Thymus (tissue), 11 donors: ENCODE results near the gene FAM170B. TPM values are rescaled to one million over a fixed set of nuclear protein-coding genes. Genes with fewer than 3 reads are reported as not detected.
A peak's percentile ranks its signal among the peaks of the same experiment; 100 is the strongest.

ENCODE experiments used
- DNase-seq, 9 donors: peaks; one replicate each; pipeline ENCODE4 v3.0.0-alpha.2; 2013; ENCODE audit warnings: low spot score in 9 of 9, low read depth in 6 of 9, missing footprints in 1 of 9
- H3K27ac ChIP-seq, 2 donors: one replicate each; pipeline ENCODE4 v1.5.1; 2013; ENCODE audit warnings: control low read depth in 1 of 2, low read depth in 1 of 2, low read length in 1 of 2, mild to moderate bottlenecking in 1 of 2, moderate library complexity in 1 of 2
- H3K27me3 ChIP-seq, 2 donors: one replicate each; pipeline ENCODE4 v1.5.1; 2013; ENCODE audit warnings: low read length in 1 of 2; ENCODE audit not compliant: control insufficient read depth in 2 of 2, insufficient read depth in 1 of 2
- H3K36me3 ChIP-seq, 2 donors: one replicate each; pipeline ENCODE4 v1.5.1; 2013; ENCODE audit warnings: low read length in 1 of 2, mild to moderate bottlenecking in 1 of 2, moderate library complexity in 1 of 2; ENCODE audit not compliant: control insufficient read depth in 2 of 2, insufficient read depth in 2 of 2
- H3K4me1 ChIP-seq, 2 donors: one replicate each; pipeline ENCODE4 v1.5.1; 2013; ENCODE audit warnings: low read length in 2 of 2; ENCODE audit not compliant: control insufficient read depth in 2 of 2, insufficient read depth in 2 of 2
- H3K4me3 ChIP-seq, 2 donors: one replicate each; pipeline ENCODE4 v1.5.1; 2013; ENCODE audit warnings: low read length in 2 of 2, control low read depth in 1 of 2, mild to moderate bottlenecking in 1 of 2
- H3K9me3 ChIP-seq, 2 donors: one replicate each; pipeline ENCODE4 v1.5.1; 2013; ENCODE audit warnings: low read length in 1 of 2, mild to moderate bottlenecking in 1 of 2; ENCODE audit not compliant: control insufficient read depth in 2 of 2, insufficient read depth in 1 of 2
- WGBS: extraction: QIAGEN DNeasy Blood & Tissue Kit; methylation state at CpG from one replicate; pipeline ENCODE4 v1.1.7; 2013; 5-methylcytosine and 5-hydroxymethylcytosine counted together
- polyA plus RNA-seq: library from polyadenylated mRNA; stranded (reverse); fragments of 200-250 nt; gene quantifications from one replicate; pipeline ENCODE4 v1.2.3, GENCODE V29; 2013
- total RNA-seq: library from RNA; stranded (reverse); fragments of 120-200 nt; gene quantifications from one replicate; pipeline ENCODE4 v1.2.4, GENCODE V29; 2013
- donor health status: healthy.

Gene FAM170B
- total and polyA plus RNA-seq, 2 donors = 0.02 TPM; not detected in 1

- no peak for DNase-seq
- Histone ChIP-seq H3K36me3 (no peaks in the 10 kb centered on the region), H3K4me3 (no peak overlapping the region), H3K27me3 (no peaks in the 10 kb centered on the region), H3K9me3 (no peaks in the 10 kb centered on the region), H3K4me1 (peaks cover 0 to 18% of the 10 kb centered on the region in 2 donors), H3K27ac (no peak overlapping the region)
- 88% methylated on average over 3 of the region's 3 CpGs for WGBS
Observed at GRCh38 chr10:49157229-49157628, 23.4 kb upstream of the FAM170B start.

GRCh38 chr10:49154641-49155040, 20.8 kb upstream of the FAM170B start:
- Histone ChIP-seq H3K27me3 (no peaks in the 10 kb centered on the region), H3K4me1 (peaks cover 0 to 18% of the 10 kb centered on the region in 2 donors), H3K9me3 (no peaks in the 10 kb centered on the region), H3K36me3 (no peaks in the 10 kb centered on the region), H3K27ac (no peak overlapping the region), H3K4me3 (no peak overlapping the region)
- no peak for DNase-seq
- WGBS = 97% methylated on average over 6 of the region's 6 CpGs

GRCh38 chr10:49153971-49154370, 20.1 kb upstream of the FAM170B start:
- Histone ChIP-seq H3K27ac (no peak overlapping the region), H3K27me3 (no peaks in the 10 kb centered on the region), H3K4me3 (no peak overlapping the region), H3K36me3 (no peaks in the 10 kb centered on the region), H3K4me1 (peaks cover 0 to 18% of the 10 kb centered on the region in 2 donors), H3K9me3 (no peaks in the 10 kb centered on the region)
- 88% methylated on average over 1 of the region's 1 CpG for WGBS
- DNase-seq = no peak

GRCh38 chr10:49153115-49153514, 19.3 kb upstream of the FAM170B start:
- Histone ChIP-seq H3K27me3 (no peaks in the 10 kb centered on the region), H3K27ac (no peak overlapping the region), H3K4me1 (peaks cover 0 to 18% of the 10 kb centered on the region in 2 donors), H3K4me3 (no peak overlapping the region), H3K36me3 (no peaks in the 10 kb centered on the region), H3K9me3 (peaks cover 0 to 2% of the 10 kb centered on the region in 2 donors)
- 90% methylated on average over 4 of the region's 4 CpGs for WGBS
- no peak for DNase-seq

GRCh38 chr10:49152663-49153062, 18.8 kb upstream of the FAM170B start:
- WGBS = 89% methylated on average over 4 of the region's 4 CpGs

GRCh38 chr10:49152037-49152436, 18.2 kb upstream of the FAM170B start:
- WGBS = 97% methylated on average over 4 of the region's 4 CpGs
- DNase-seq = no peak

More at GRCh38 chr10:49152663-49153062, 18.8 kb upstream of the FAM170B start:
- DNase-seq = no peak
- peaks cover 0 to 18% of the 10 kb centered on the region in 2 donors for H3K4me1 ChIP-seq
- no peak overlapping the region for H3K27ac ChIP-seq
- H3K9me3 ChIP-seq = peaks cover 0 to 6% of the 10 kb centered on the region in 2 donors
- H3K4me3 ChIP-seq = no peak overlapping the region
- H3K27me3 ChIP-seq = no peaks in the 10 kb centered on the region
- H3K36me3 ChIP-seq = no peaks in the 10 kb centered on the region

GRCh38 chr10:49151481-49151880, 17.7 kb upstream of the FAM170B start:
- Histone ChIP-seq H3K4me3 (no peak overlapping the region), H3K9me3 (peaks cover 0 to 6% of the 10 kb centered on the region in 2 donors), H3K4me1 (peaks cover 0 to 10% of the 10 kb centered on the region in 2 donors), H3K36me3 (no peaks in the 10 kb centered on the region), H3K27me3 (no peaks in the 10 kb centered on the region), H3K27ac (no peak overlapping the region)
- DNase-seq = no peak
- 93% methylated on average over 1 of the region's 1 CpG for WGBS

More at GRCh38 chr10:49152037-49152436, 18.2 kb upstream of the FAM170B start:
- Histone ChIP-seq H3K4me3 (no peak overlapping the region), H3K36me3 (no peaks in the 10 kb centered on the region), H3K27me3 (no peaks in the 10 kb centered on the region), H3K9me3 (peaks cover 0 to 6% of the 10 kb centered on the region in 2 donors), H3K27ac (no peak overlapping the region), H3K4me1 (peaks cover 0 to 16% of the 10 kb centered on the region in 2 donors)

- WGBS = 8% methylated on average over 2 of the region's 2 CpGs
- no peaks in the 10 kb centered on the region for H3K36me3 ChIP-seq
- no peak overlapping the region for H3K27ac ChIP-seq
- DNase-seq = peak in 1 of 9 donors; percentile 18
- peaks cover 0 to 6% of the 10 kb centered on the region in 2 donors for H3K9me3 ChIP-seq
- H3K27me3 ChIP-seq = no peaks in the 10 kb centered on the region
- H3K4me3 ChIP-seq = no peak overlapping the region
- peaks cover 0 to 8% of the 10 kb centered on the region in 2 donors for H3K4me1 ChIP-seq
Observed at GRCh38 chr10:49151025-49151445, 17.2 kb upstream of the FAM170B start.

GRCh38 chr10:49150426-49150825, 16.6 kb upstream of the FAM170B start:
- H3K36me3 ChIP-seq = no peaks in the 10 kb centered on the region
- H3K27me3 ChIP-seq = no peaks in the 10 kb centered on the region
- no peak overlapping the region for H3K4me3 ChIP-seq
- peaks cover 0 to 8% of the 10 kb centered on the region in 2 donors for H3K4me1 ChIP-seq
- 93% methylated on average over 5 of the region's 5 CpGs for WGBS
- no peak overlapping the region for H3K27ac ChIP-seq
- DNase-seq = no peak
- H3K9me3 ChIP-seq = peaks cover 0 to 6% of the 10 kb centered on the region in 2 donors
